G401 (cell line): ENCODE measurements around the gene LRBA. TPM values are rescaled to one million over a fixed set of nuclear protein-coding genes. Genes with fewer than 3 reads are reported as not detected.

Experiments
- DNase-seq: peaks from one replicate; pipeline ENCODE4 v3.0.0-alpha.2; 2015; ENCODE audit warnings: low spot score
- in situ Hi-C: cut with HindIII; loops from 2 replicates; pipeline ENCODE4 v1.10.0; 2016; ENCODE audit warnings: low sequenced_read_pairs, mixed read lengths
- total RNA-seq: library from RNA; depleted of rRNA; stranded (reverse); fragments of >200 nt; shearing (Covaris generic); gene quantifications from 2 replicates; pipeline ENCODE4 v1.2.3, GENCODE V29; 2014

LRBA gene
- total RNA-seq, 1 experiment from 2014 or later: 71.7 TPM

GRCh38 chr4:150849016-150849415 is 166.1 kb downstream of the LRBA start:
- DNase-seq: no peak
- in situ Hi-C loops: no loop called here

- in situ Hi-C loops: no loop called here
- no peak for DNase-seq
These were observed 186.9 kb downstream of the LRBA start for GRCh38 chr4:150828159-150828558.

GRCh38 chr4:150827226-150827625 is 187.9 kb downstream of the LRBA start:
- in situ Hi-C loops: no loop called here
- no peak for DNase-seq

DNA sequence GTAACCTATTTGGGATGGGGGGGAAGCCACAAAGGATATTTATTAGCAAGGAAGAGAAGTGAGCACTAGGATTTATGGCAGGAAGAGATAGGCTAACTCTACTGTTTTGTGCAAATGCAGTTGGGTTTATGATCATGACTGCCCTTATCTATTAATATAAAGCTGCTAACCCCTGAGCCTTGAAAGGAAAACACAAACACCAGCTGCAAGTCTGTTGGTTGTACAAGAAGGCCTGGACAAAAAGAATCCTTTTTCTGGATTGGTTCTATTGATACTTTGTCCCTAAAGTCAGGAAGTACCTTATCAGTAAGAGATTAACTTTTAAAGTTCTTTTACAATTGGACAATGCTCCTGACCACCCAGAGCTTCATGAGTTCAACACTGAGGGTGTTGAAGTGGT is 188.8 kb downstream of the LRBA start:
- DNase-seq: no peak
- in situ Hi-C loops: no loop called here

- DNase-seq: no peak
- in situ Hi-C loops: no loop called here
These were observed 192.7 kb downstream of the LRBA start for GRCh38 chr4:150822407-150822806.

GRCh38 chr4:150821641-150822040 is 193.4 kb downstream of the LRBA start:
- in situ Hi-C loops: no loop called here
- DNase-seq: no peak

- in situ Hi-C loops: no loop called here
These were observed 194.7 kb downstream of the LRBA start for GRCh38 chr4:150820409-150820808.

DNA sequence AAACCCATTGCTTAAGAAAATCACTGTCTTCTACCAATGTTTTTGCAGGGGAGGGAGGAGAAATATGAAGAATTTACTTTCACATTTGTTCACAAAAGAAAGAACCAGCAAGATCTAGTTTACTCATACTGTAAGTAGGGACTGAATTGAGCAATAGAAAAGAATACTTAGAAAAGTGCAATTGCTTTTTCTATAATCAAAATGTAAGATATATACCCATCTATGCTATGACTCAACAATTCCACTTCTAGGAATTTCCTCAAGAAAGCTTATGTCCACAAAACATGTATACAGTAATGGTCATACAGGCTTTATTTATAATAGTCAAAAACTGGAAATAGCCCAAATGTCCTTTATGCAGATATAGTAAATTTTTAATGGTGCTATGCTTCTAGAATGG is 196.4 kb downstream of the LRBA start:
- in situ Hi-C loops: no loop called here
- no peak for DNase-seq

More at GRCh38 chr4:150820409-150820808, 194.7 kb downstream of the LRBA start:
- DNase-seq: no peak

- DNase-seq: no peak
- in situ Hi-C loops: no loop called here
These were observed 197.1 kb downstream of the LRBA start for GRCh38 chr4:150817804-150818528.

- in situ Hi-C loops: no loop called here
- no peak for DNase-seq
These were observed 198.1 kb downstream of the LRBA start for GRCh38 chr4:150817017-150817416.

DNA sequence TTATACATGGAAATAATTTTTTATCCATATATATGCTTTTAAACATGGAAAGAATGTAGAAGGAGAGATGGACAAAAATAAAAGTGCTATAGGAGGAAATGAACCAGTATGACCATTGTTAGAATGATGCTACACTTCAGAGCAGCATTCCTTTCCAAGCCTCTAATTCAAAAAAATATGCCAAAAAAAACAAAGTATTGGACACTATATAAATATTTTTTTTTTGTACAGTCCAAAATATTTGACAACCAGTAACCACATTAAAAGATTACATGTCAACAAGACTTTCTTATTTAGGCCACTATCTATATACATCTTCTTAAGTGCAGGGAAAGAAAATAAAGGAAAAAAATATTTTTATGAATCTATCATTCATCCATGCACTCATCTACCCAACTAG is 198.6 kb downstream of the LRBA start:
- in situ Hi-C loops: no loop called here
- no peak for DNase-seq

DNA sequence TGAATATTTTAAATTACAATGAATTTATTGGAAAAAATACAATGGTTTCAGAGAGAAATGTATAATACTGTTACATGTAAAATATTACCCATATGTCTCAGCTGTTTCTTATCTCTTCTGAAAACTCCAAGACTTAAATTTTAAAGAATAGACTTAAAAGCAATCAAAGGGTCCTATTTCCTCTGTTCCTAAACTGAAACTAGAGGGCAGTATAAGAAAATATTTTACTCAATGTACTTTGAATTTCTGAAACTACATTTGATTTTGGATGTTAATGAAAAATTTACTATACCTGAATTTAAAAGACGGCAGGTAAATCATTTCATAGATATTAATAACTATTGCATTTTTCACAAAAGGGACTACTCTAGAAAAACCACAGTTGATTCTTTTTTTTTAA is 200.2 kb downstream of the LRBA start:
- in situ Hi-C loops: no loop called here
- no peak for DNase-seq

DNA sequence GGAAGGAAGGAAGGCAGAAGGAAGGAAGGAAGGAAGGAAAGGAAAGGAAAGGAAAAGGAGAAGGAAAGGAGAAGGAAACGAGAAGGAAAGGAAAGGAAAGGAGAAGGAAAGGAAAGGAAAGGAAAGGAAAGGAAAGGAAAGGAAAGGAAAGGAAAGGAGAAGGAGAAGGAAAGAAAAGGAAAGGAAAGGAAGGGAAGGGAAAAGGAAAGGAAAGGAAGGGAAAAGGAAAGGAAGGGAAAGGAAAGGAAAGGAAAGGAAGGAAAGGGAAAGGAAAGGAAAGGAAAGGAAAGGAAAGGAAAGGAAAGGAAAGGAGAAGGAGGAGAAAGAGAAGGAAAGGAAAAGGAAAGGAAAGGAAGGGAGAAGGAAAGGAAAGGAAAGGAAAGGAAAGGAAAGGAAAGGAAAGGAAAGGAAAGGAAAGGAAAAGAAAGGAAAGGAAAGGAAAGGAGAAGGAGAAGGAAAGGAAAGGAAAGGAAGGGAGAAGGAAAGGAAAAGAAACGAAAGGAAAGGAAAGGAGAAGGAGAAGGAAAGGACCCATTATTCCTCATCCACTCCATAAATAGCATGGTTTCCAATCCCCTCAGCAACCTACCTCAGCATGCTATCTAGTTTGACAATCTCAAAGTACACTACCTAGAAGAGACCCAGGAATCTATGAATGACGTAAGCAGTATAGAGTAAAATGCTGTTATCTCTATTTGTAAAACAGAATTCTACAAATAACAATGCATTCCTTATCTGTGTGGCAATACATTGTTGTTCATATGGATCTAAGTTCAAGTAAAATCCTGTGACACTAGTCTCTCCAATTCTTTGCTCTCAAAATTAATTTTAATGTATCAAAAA is 209.7 kb downstream of the LRBA start:
- in situ Hi-C loops: no loop called here
- DNase-seq: no peak

GRCh38 chr4:150801833-150802232 is 213.3 kb downstream of the LRBA start:
- in situ Hi-C loops: no loop called here
- DNase-seq: no peak

DNA sequence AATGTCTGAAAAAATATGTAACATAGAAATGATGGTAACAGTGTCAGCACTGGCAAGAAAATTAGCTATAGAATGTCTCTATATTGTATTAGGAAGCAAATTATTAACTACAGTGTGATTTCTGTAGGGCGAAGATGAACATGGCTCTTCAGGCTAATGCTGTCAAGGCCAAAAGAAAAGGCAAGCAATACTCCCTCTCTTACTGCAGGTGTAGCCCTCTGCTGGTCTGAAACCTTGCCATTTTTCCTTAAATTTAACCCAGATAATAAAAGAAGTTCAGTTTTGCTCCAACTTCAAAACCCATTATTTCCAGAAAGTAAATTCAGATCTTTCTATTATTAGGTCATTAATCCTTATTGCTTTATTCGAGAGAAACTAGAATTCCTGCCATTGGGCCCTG is 215.9 kb downstream of the LRBA start:
- in situ Hi-C loops: no loop called here
- DNase-seq: no peak

DNA sequence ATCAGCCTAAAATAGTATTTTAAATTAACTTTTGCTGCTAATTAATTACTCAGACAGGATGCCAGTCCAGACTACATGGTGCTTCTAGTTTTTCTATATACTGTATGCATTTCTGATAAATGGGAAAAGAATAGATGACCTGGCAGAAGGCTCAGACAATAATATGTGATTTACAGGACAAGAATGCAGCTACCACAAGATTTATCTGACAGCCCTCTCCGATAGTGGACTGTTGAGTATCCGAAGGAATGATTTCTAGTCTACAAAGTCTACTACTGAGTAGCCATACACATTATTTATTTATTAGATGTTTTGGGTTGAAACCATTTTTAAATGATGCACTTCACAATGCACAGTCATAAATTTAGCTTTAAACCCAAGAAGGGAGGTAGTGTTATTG is 220.4 kb downstream of the LRBA start:
- in situ Hi-C loops: no loop called here

DNA sequence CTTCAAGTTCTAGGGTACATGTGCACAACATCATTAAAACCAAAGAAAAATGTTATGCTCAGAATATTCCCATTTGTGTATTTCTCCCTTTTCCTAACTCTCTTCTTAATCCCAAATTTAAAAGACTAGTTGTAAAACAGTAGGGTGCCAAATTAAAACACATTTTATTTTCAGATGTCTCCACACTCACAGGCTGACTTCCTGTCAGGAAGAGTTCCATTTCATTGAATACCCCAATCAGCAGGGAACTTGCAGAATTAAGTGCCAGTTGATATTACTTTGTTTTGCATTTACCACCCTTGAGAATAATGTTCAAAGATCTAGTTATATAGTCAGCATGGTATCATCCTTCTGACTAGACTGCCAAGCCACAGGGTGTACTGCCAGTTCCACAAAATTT is 225.2 kb downstream of the LRBA start:
- in situ Hi-C loops: no loop called here
- DNase-seq: no peak

More for the DNA sequence above, 220.4 kb downstream of the LRBA start:
- no peak for DNase-seq

GRCh38 chr4:150784939-150785338 is 230.1 kb downstream of the LRBA start:
- DNase-seq: no peak
- in situ Hi-C loops: no loop called here

DNA sequence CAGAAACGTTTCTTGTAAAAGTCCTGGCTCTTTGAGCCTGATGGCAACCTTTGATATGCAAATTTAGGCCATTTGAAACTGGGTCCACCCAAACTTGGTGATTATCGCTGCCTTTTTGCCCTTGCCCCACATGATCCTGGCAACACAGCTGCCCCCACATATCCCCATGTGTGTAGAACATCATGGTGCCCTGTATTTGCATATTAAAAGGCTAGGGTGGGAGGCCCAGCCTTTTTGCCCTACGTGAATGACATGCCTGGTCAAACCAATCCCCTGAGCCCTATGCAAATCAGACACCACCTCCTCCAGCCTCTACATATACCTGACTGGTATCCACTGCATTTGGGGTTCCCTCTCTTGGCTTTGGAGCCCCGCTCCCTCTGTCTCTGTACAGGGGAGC is 230.8 kb downstream of the LRBA start:
- in situ Hi-C loops: no loop called here
- DNase-seq: no peak

GRCh38 chr4:150782921-150783320 is 232.2 kb downstream of the LRBA start:
- in situ Hi-C loops: no loop called here
- DNase-seq: peak; percentile 39

DNA sequence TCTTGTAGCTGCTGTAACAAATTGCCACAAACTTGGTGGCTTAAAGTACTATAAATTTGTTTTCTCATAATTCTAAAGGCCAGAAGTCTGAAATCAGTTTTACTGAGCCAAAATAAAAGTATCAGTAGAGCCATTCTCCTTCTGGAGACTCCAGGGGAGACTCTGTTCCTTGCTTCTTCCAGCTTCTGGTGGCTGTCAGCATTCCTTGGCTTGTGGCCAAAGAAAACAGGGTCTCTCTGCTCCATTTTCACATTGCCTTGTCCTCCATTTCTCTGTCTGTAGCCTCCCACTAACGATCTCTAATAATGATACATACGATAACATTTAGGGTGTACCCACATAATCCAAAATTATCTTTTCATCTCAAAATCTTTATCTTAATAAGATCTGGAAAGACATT is 232.8 kb downstream of the LRBA start:
- DNase-seq: peak; percentile 41
- in situ Hi-C loops: no loop called here
